HepG2 (cell line): ENCODE data around the gene KAZN. TPM values are rescaled to one million over a fixed set of nuclear protein-coding genes. Genes with fewer than 3 reads are reported as not detected.

ENCODE experiments used
- CHD2 ChIP-seq: IDR thresholded peaks from 2 replicates; pipeline ENCODE4 v1.6.1; 2011; ENCODE audit warnings: low read depth, low read length, improper control_type of control experiment
- CREB1 ChIP-seq, 2 experiments: fragments of 450-650 bp in 1 of 2; IDR thresholded peaks; 2 replicates each; pipeline ENCODE4 v1.6.1; 2016 to 2017; ENCODE audit warnings: control low read depth in 1 of 2, mild to moderate bottlenecking in 1 of 2, missing compliant biosample characterization in 1 of 2, missing genetic modification characterization in 1 of 2
- DNMT1 ChIP-seq: sonication (generic); formaldehyde crosslinking; IDR thresholded peaks from 2 replicates; pipeline ENCODE4 v1.5.1; 2020; ENCODE audit warnings: mild to moderate bottlenecking, missing genetic modification reagents
- NBN ChIP-seq: fragments of 450-650 bp; conservative IDR thresholded peaks from 2 replicates; pipeline ENCODE4 v1.6.1; 2017
- RBM39 ChIP-seq: fragments of 200-400 bp; formaldehyde crosslinking; IDR thresholded peaks from one replicate; pipeline ENCODE4 v1.6.1; 2018; ENCODE audit warnings: antibody characterized with exemption, mild to moderate bottlenecking, low read depth, low read length; ENCODE audit not compliant: poor library complexity, severe bottlenecking
- RNF2 ChIP-seq: fragments of 450-650 bp; conservative IDR thresholded peaks from 2 replicates; pipeline ENCODE4 v1.6.1; 2016; ENCODE audit warnings: low read depth
- SAFB2 ChIP-seq: sonication (generic); formaldehyde crosslinking; IDR thresholded peaks from 2 replicates; pipeline ENCODE4 v1.5.1; 2020; ENCODE audit warnings: missing genetic modification reagents, low read depth, mild to moderate bottlenecking, borderline replicate concordance
- SALL1 ChIP-seq: sonication (generic); formaldehyde crosslinking; IDR thresholded peaks from 2 replicates; pipeline ENCODE4 v1.8.0; 2022; ENCODE audit warnings: mild to moderate bottlenecking, missing genetic modification reagents
- SYNCRIP ChIP-seq: fragments of 200-400 bp; formaldehyde crosslinking; IDR thresholded peaks from 2 replicates; pipeline ENCODE4 v1.6.1; 2018; ENCODE audit warnings: mild to moderate bottlenecking, low read depth, low read length; ENCODE audit not compliant: insufficient read depth
- YEATS4 ChIP-seq: sonication (generic); formaldehyde crosslinking; IDR thresholded peaks from 2 replicates; pipeline ENCODE4 v1.4.0; 2020; ENCODE audit warnings: missing genetic modification reagents, borderline replicate concordance
- YY1 ChIP-seq: IDR thresholded peaks from 2 replicates; pipeline ENCODE4 v1.6.1; 2011; ENCODE audit warnings: low read length, low read depth, moderate library complexity, mild to moderate bottlenecking; ENCODE audit not compliant: insufficient read depth, insufficient replicate concordance
- ZC3H4 ChIP-seq: sonication (generic); formaldehyde crosslinking; IDR thresholded peaks from 2 replicates; pipeline ENCODE4 v1.4.0; 2020; ENCODE audit warnings: missing genetic modification reagents, borderline replicate concordance
- ZNF317 ChIP-seq: sonication (generic); formaldehyde crosslinking; IDR thresholded peaks from 2 replicates; pipeline ENCODE4 v1.5.0; 2020; ENCODE audit warnings: mild to moderate bottlenecking, missing genetic modification reagents
- ZNF460 ChIP-seq: sonication (generic); formaldehyde crosslinking; IDR thresholded peaks from 2 replicates; pipeline ENCODE4 v1.5.1; 2020; ENCODE audit warnings: missing genetic modification reagents, mild to moderate bottlenecking, borderline replicate concordance
- ZZZ3 ChIP-seq: sonication (generic); formaldehyde crosslinking; IDR thresholded peaks from 2 replicates; pipeline ENCODE4 v1.4.0; 2020; ENCODE audit warnings: missing genetic modification reagents, mild to moderate bottlenecking, borderline replicate concordance
- polyA plus RNA-seq, 8 experiments: library from polyadenylated mRNA; depleted of rRNA in 3 of 8; stranded (reverse) in 7 of 8; unstranded in 1 of 8; fragments of >200 nt; fragmentation: Illumina TruSeq in 4 of 8; extraction: Trizol in 4 of 8; gene quantifications; 2 replicates each; pipeline versions ENCODE4 v1.2.1 to v1.2.3, GENCODE V29; 2011 to 2016; ENCODE audit warnings: low read depth in 4 of 8, missing spikeins in 1 of 8, mixed read lengths in 1 of 8; ENCODE audit not compliant: insufficient read depth in 1 of 8
- total RNA-seq, 5 experiments: library from RNA; depleted of rRNA; stranded (reverse); fragments of >200 nt; fragmentation: Illumina TruSeq; extraction: Trizol; gene quantifications; 2 replicates each; pipeline ENCODE4 v1.2.3, GENCODE V29; 2016; ENCODE audit warnings: low read depth in 1 of 5
- TF ChIP-seq, protein P1 (sequence below): sonication (generic); formaldehyde crosslinking; IDR thresholded peaks from 2 replicates; pipeline ENCODE4 v1.5.0; 2020; ENCODE audit warnings: mild to moderate bottlenecking, missing genetic modification reagents
- TF ChIP-seq, protein P2 (sequence below): sonication (generic); formaldehyde crosslinking; conservative IDR thresholded peaks from 2 replicates; pipeline ENCODE4 v1.8.1; 2023; ENCODE audit warnings: missing genetic modification reagents
- TF ChIP-seq, protein P3 (sequence below): sonication (generic); formaldehyde crosslinking; IDR thresholded peaks from 2 replicates; pipeline ENCODE4 v1.5.0; 2020; ENCODE audit warnings: mild to moderate bottlenecking, missing genetic modification reagents
- TF ChIP-seq, protein P4 (sequence below): sonication (generic); formaldehyde crosslinking; IDR thresholded peaks from 2 replicates; pipeline ENCODE4 v1.4.0; 2020; ENCODE audit warnings: mild to moderate bottlenecking, missing genetic modification reagents
- TF ChIP-seq, protein P5 (sequence below): sonication (generic); formaldehyde crosslinking; IDR thresholded peaks from 2 replicates; pipeline ENCODE4 v1.8.1; 2023; ENCODE audit warnings: mild to moderate bottlenecking, missing genetic modification reagents, borderline replicate concordance
- TF ChIP-seq, protein P6 (sequence below): sonication (generic); formaldehyde crosslinking; IDR thresholded peaks from 2 replicates; pipeline ENCODE4 v1.4.0; 2020; ENCODE audit warnings: missing genetic modification reagents

The KAZN gene
- total and polyA plus RNA-seq, 2 of the 13 experiments (the other 11 are each of a cell fraction or from before 2014, with no cell fraction given): 10.4 to 13.5 TPM

DNA sequence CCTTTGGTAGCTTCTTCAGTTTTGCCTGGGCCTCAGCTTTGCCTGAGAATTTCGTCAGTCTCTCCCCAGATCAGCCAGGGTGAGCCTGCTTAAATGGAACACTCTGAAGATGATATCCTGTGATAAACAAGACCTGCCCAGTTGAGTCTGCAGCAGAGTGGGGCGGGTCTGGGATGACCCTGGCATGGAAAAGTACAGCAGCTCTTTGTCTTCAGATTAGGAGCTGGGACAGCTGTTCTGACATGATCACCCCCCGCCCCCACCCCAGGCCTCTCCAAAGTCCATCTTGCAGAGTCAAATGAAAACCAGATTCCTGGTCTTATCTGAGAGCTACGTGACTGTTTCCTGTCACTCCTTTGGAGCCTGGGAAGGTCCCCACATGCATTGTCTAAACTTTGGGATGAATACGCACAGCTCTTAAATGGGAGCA is 552.9 kb downstream of the KAZN start (continued):
- TF ChIP-seq, protein P1, sequence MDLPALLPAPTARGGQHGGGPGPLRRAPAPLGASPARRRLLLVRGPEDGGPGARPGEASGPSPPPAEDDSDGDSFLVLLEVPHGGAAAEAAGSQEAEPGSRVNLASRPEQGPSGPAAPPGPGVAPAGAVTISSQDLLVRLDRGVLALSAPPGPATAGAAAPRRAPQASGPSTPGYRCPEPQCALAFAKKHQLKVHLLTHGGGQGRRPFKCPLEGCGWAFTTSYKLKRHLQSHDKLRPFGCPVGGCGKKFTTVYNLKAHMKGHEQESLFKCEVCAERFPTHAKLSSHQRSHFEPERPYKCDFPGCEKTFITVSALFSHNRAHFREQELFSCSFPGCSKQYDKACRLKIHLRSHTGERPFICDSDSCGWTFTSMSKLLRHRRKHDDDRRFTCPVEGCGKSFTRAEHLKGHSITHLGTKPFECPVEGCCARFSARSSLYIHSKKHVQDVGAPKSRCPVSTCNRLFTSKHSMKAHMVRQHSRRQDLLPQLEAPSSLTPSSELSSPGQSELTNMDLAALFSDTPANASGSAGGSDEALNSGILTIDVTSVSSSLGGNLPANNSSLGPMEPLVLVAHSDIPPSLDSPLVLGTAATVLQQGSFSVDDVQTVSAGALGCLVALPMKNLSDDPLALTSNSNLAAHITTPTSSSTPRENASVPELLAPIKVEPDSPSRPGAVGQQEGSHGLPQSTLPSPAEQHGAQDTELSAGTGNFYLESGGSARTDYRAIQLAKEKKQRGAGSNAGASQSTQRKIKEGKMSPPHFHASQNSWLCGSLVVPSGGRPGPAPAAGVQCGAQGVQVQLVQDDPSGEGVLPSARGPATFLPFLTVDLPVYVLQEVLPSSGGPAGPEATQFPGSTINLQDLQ: no peak
- TF ChIP-seq, protein P2, sequence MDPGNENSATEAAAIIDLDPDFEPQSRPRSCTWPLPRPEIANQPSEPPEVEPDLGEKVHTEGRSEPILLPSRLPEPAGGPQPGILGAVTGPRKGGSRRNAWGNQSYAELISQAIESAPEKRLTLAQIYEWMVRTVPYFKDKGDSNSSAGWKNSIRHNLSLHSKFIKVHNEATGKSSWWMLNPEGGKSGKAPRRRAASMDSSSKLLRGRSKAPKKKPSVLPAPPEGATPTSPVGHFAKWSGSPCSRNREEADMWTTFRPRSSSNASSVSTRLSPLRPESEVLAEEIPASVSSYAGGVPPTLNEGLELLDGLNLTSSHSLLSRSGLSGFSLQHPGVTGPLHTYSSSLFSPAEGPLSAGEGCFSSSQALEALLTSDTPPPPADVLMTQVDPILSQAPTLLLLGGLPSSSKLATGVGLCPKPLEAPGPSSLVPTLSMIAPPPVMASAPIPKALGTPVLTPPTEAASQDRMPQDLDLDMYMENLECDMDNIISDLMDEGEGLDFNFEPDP (CRISPR knock-in tag): no peak
- no peak for TF ChIP-seq ZZZ3 (CRISPR knock-in tag)
- TF ChIP-seq, protein P3, sequence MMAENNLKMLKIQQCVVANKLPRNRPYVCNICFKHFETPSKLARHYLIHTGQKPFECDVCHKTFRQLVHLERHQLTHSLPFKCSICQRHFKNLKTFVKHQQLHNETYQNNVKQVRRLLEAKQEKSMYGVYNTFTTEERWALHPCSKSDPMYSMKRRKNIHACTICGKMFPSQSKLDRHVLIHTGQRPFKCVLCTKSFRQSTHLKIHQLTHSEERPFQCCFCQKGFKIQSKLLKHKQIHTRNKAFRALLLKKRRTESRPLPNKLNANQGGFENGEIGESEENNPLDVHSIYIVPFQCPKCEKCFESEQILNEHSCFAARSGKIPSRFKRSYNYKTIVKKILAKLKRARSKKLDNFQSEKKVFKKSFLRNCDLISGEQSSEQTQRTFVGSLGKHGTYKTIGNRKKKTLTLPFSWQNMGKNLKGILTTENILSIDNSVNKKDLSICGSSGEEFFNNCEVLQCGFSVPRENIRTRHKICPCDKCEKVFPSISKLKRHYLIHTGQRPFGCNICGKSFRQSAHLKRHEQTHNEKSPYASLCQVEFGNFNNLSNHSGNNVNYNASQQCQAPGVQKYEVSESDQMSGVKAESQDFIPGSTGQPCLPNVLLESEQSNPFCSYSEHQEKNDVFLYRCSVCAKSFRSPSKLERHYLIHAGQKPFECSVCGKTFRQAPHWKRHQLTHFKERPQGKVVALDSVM (CRISPR knock-in tag): no peak
- TF ChIP-seq SALL1 (CRISPR knock-in tag): peak; percentile 85
- peak; percentile 48; the same call in 1 of the 2 replicates for TF ChIP-seq YEATS4
- TF ChIP-seq, protein P4, sequence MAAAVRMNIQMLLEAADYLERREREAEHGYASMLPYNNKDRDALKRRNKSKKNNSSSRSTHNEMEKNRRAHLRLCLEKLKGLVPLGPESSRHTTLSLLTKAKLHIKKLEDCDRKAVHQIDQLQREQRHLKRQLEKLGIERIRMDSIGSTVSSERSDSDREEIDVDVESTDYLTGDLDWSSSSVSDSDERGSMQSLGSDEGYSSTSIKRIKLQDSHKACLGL (CRISPR knock-in tag): no peak
- TF ChIP-seq, protein P5, sequence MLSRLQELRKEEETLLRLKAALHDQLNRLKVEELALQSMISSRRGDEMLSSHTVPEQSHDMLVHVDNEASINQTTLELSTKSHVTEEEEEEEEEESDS (CRISPR knock-in tag): no peak
- 0 out of 2 replicates have a peak, but pooled peaks have one; percentile 29 for TF ChIP-seq ZNF317 (CRISPR knock-in tag)
- no peak for TF ChIP-seq SAFB2 (CRISPR knock-in tag)
- TF ChIP-seq, protein P6, sequence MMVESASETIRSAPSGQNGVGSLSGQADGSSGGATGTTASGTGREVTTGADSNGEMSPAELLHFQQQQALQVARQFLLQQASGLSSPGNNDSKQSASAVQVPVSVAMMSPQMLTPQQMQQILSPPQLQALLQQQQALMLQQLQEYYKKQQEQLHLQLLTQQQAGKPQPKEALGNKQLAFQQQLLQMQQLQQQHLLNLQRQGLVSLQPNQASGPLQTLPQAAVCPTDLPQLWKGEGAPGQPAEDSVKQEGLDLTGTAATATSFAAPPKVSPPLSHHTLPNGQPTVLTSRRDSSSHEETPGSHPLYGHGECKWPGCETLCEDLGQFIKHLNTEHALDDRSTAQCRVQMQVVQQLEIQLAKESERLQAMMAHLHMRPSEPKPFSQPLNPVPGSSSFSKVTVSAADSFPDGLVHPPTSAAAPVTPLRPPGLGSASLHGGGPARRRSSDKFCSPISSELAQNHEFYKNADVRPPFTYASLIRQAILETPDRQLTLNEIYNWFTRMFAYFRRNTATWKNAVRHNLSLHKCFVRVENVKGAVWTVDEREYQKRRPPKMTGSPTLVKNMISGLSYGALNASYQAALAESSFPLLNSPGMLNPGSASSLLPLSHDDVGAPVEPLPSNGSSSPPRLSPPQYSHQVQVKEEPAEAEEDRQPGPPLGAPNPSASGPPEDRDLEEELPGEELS (CRISPR knock-in tag): peak; percentile 87; the same call in 1 of the 2 replicates
- no peak for TF ChIP-seq SYNCRIP
- TF ChIP-seq NBN: no peak
- no peak for TF ChIP-seq ZC3H4 (CRISPR knock-in tag)
- no peak for TF ChIP-seq RBM39
- no peak for TF ChIP-seq CHD2
- TF ChIP-seq ZNF460: no peak
- no peak for TF ChIP-seq CREB1 (IDR thresholded peaks at IDR 0.05)
- peak; percentile 79 for TF ChIP-seq CREB1 (CRISPR knock-in tag; IDR thresholded peaks at IDR 0.05)
- no peak for TF ChIP-seq RNF2
- peak; percentile 20 for TF ChIP-seq YY1
- TF ChIP-seq DNMT1 (CRISPR knock-in tag): no peak
